HepG2 (cell line): ENCODE measurements around the gene IL17RB. TPM values are rescaled to one million over a fixed set of nuclear protein-coding genes. Genes with fewer than 3 reads are reported as not detected.

Experiments used
- ARNT ChIP-seq: fragments of 450-650 bp; IDR thresholded peaks from 2 replicates; pipeline ENCODE4 v1.6.1; 2017
- ELF1 ChIP-seq: sonication (generic); formaldehyde crosslinking; IDR thresholded peaks from 2 replicates; pipeline ENCODE4 v1.4.0; 2020; ENCODE audit warnings: missing genetic modification reagents
- GATA4 ChIP-seq: sonication (generic); IDR thresholded peaks from 2 replicates; pipeline ENCODE4 v1.6.1; 2016; ENCODE audit warnings: antibody characterized with exemption, low read depth, borderline replicate concordance
- ISX ChIP-seq: sonication (generic); formaldehyde crosslinking; conservative IDR thresholded peaks from 2 replicates; pipeline ENCODE4 v1.5.0; 2020; ENCODE audit warnings: missing genetic modification reagents
- NCOA5 ChIP-seq: sonication (generic); formaldehyde crosslinking; IDR thresholded peaks from 2 replicates; pipeline ENCODE4 v1.4.0; 2020; ENCODE audit warnings: missing genetic modification reagents
- PRMT3 ChIP-seq: sonication (generic); formaldehyde crosslinking; IDR thresholded peaks from 2 replicates; pipeline ENCODE4 v1.8.1; 2022; ENCODE audit warnings: low read depth, mild to moderate bottlenecking, moderate library complexity, missing genetic modification reagents, borderline replicate concordance
- TARDBP ChIP-seq: sonication (generic); formaldehyde crosslinking; IDR thresholded peaks from 2 replicates; pipeline ENCODE4 v1.8.0; 2022; ENCODE audit warnings: mild to moderate bottlenecking, missing genetic modification reagents
- ZBTB1 ChIP-seq: sonication (generic); formaldehyde crosslinking; IDR thresholded peaks from 2 replicates; pipeline ENCODE4 v1.4.0; 2020; ENCODE audit warnings: missing genetic modification reagents, borderline replicate concordance
- ZNF607 ChIP-seq: sonication (generic); formaldehyde crosslinking; IDR thresholded peaks from 2 replicates; pipeline ENCODE4 v1.5.1; 2020; ENCODE audit warnings: missing genetic modification reagents, mild to moderate bottlenecking, borderline replicate concordance
- ZNF7 ChIP-seq: IDR thresholded peaks from 2 replicates; pipeline ENCODE4 v1.6.1; 2016; ENCODE audit warnings: missing biosample characterization, missing genetic modification reagents
- ZNF772 ChIP-seq: sonication (generic); formaldehyde crosslinking; IDR thresholded peaks from 2 replicates; pipeline ENCODE4 v1.5.0; 2020; ENCODE audit warnings: mild to moderate bottlenecking, missing genetic modification reagents
- ZSCAN22 ChIP-seq: sonication (generic); formaldehyde crosslinking; IDR thresholded peaks from 2 replicates; pipeline ENCODE4 v1.4.0; 2020; ENCODE audit warnings: mild to moderate bottlenecking, missing genetic modification reagents
- polyA plus RNA-seq, 8 experiments: library from polyadenylated mRNA; depleted of rRNA in 3 of 8; stranded (reverse) in 7 of 8; unstranded in 1 of 8; fragments of >200 nt; fragmentation: Illumina TruSeq in 4 of 8; extraction: Trizol in 4 of 8; gene quantifications; 2 replicates each; pipeline versions ENCODE4 v1.2.1 to v1.2.3, GENCODE V29; 2011 to 2016; ENCODE audit warnings: low read depth in 4 of 8, missing spikeins in 1 of 8, mixed read lengths in 1 of 8; ENCODE audit not compliant: insufficient read depth in 1 of 8
- total RNA-seq, 5 experiments: library from RNA; depleted of rRNA; stranded (reverse); fragments of >200 nt; fragmentation: Illumina TruSeq; extraction: Trizol; gene quantifications; 2 replicates each; pipeline ENCODE4 v1.2.3, GENCODE V29; 2016; ENCODE audit warnings: low read depth in 1 of 5
- TF ChIP-seq, protein P1 (sequence below), 2 experiments: sonication (generic) in 1 of 2; formaldehyde crosslinking in 1 of 2; IDR thresholded peaks; 2 replicates each; pipeline versions ENCODE4 v1.4.0 to v1.6.1; 2016 to 2020; ENCODE audit warnings: borderline replicate concordance in 1 of 2, low read depth in 1 of 2, mild to moderate bottlenecking in 1 of 2, missing genetic modification reagents in 1 of 2
- TF ChIP-seq, protein P2 (sequence below): sonication (generic); formaldehyde crosslinking; IDR thresholded peaks from 2 replicates; pipeline ENCODE4 v1.8.0; 2022; ENCODE audit warnings: missing genetic modification reagents, low read depth, mild to moderate bottlenecking, borderline replicate concordance
- TF ChIP-seq, protein P3 (sequence below): sonication (generic); formaldehyde crosslinking; IDR thresholded peaks from 2 replicates; pipeline ENCODE4 v1.4.0; 2020; ENCODE audit warnings: mild to moderate bottlenecking, missing genetic modification reagents

The IL17RB gene
- total and polyA plus RNA-seq, 2 of the 13 experiments (the other 11 are each of a cell fraction or from before 2014, with no cell fraction given), result 130 to 190 TPM

DNA sequence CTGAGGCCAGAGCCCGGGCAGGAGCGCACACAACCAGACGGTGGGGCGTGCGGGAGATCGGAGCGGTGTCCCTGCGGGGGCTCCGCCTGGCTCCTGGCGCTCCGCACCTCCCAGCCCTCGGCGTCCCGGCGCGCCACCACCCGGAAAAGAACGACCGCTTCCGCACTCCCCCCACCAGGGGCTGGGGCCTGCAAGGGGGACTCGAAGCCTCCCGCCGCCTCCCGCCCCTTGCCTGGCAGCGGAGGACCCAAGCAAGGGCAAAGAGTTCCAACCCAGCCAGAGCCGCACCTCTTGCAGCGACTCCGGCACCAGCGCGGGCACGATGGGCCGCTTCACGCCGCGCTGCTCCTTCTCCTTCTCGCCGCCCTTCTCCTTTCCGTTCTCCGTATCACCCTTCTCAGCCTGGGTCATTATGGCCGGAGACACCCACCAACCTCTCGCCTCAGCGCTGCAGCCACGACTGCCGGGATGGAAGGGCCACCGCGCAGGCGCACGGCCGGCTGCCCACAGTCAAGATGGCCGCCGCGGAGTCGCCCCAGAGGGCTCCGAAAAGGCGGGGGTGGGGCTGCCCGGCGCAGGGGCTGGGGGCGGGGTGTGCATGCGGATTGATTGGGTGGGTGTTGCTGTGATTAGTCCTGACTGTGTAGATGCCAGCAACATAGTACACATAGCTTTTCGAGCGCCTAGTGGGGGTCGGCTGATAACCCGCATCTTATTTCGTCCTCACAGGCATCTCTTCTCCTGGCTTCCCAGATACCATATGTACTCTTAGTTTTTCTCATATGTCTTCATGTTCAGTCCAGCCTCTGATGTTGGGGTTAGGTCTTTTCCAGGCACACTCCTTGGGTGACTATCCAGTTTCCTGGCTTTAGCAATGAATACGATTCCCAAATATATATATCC lies 35.6 kb downstream of the IL17RB start, which contains the start of gene ACTR8 (continued):
- TF ChIP-seq ZBTB1 (CRISPR knock-in tag) (peak; percentile 60; the same call in 1 of the 2 replicates), NCOA5 (CRISPR knock-in tag) (no peak), ISX (CRISPR knock-in tag) (no peak), PRMT3 (CRISPR knock-in tag) (0 out of 2 replicates have a peak, but pooled peaks have one; percentile 31), GATA4 (peak; percentile 71), TARDBP (CRISPR knock-in tag) (peak; percentile 92), ARNT (no peak), ZSCAN22 (CRISPR knock-in tag) (no peak), ZNF772 (peak; percentile 81), ZNF7 (no peak), ELF1 (peak; percentile 95), ZNF607 (CRISPR knock-in tag) (peak; percentile 88; the same call in 1 of the 2 replicates)
- TF ChIP-seq, protein P1, sequence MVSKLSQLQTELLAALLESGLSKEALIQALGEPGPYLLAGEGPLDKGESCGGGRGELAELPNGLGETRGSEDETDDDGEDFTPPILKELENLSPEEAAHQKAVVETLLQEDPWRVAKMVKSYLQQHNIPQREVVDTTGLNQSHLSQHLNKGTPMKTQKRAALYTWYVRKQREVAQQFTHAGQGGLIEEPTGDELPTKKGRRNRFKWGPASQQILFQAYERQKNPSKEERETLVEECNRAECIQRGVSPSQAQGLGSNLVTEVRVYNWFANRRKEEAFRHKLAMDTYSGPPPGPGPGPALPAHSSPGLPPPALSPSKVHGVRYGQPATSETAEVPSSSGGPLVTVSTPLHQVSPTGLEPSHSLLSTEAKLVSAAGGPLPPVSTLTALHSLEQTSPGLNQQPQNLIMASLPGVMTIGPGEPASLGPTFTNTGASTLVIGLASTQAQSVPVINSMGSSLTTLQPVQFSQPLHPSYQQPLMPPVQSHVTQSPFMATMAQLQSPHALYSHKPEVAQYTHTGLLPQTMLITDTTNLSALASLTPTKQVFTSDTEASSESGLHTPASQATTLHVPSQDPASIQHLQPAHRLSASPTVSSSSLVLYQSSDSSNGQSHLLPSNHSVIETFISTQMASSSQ (IDR thresholded peaks at IDR 0.05; ENCODE audit: low read depth), result no peak
- TF ChIP-seq, protein P1 (CRISPR knock-in tag; IDR thresholded peaks at IDR 0.05; ENCODE audit: borderline replicate concordance), result peak; percentile 28; the same call in 1 of the 2 replicates
- TF ChIP-seq, protein P2, sequence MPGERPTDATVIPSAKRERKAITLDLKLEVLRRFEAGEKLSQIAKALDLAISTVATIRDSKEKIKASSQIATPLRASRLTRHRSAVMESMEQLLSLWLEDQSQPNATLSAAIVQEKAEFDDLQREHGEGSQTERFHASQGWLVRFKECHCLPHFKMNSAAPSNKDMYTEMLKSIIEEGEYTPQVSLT (CRISPR knock-in tag), result no peak
- TF ChIP-seq, protein P3, sequence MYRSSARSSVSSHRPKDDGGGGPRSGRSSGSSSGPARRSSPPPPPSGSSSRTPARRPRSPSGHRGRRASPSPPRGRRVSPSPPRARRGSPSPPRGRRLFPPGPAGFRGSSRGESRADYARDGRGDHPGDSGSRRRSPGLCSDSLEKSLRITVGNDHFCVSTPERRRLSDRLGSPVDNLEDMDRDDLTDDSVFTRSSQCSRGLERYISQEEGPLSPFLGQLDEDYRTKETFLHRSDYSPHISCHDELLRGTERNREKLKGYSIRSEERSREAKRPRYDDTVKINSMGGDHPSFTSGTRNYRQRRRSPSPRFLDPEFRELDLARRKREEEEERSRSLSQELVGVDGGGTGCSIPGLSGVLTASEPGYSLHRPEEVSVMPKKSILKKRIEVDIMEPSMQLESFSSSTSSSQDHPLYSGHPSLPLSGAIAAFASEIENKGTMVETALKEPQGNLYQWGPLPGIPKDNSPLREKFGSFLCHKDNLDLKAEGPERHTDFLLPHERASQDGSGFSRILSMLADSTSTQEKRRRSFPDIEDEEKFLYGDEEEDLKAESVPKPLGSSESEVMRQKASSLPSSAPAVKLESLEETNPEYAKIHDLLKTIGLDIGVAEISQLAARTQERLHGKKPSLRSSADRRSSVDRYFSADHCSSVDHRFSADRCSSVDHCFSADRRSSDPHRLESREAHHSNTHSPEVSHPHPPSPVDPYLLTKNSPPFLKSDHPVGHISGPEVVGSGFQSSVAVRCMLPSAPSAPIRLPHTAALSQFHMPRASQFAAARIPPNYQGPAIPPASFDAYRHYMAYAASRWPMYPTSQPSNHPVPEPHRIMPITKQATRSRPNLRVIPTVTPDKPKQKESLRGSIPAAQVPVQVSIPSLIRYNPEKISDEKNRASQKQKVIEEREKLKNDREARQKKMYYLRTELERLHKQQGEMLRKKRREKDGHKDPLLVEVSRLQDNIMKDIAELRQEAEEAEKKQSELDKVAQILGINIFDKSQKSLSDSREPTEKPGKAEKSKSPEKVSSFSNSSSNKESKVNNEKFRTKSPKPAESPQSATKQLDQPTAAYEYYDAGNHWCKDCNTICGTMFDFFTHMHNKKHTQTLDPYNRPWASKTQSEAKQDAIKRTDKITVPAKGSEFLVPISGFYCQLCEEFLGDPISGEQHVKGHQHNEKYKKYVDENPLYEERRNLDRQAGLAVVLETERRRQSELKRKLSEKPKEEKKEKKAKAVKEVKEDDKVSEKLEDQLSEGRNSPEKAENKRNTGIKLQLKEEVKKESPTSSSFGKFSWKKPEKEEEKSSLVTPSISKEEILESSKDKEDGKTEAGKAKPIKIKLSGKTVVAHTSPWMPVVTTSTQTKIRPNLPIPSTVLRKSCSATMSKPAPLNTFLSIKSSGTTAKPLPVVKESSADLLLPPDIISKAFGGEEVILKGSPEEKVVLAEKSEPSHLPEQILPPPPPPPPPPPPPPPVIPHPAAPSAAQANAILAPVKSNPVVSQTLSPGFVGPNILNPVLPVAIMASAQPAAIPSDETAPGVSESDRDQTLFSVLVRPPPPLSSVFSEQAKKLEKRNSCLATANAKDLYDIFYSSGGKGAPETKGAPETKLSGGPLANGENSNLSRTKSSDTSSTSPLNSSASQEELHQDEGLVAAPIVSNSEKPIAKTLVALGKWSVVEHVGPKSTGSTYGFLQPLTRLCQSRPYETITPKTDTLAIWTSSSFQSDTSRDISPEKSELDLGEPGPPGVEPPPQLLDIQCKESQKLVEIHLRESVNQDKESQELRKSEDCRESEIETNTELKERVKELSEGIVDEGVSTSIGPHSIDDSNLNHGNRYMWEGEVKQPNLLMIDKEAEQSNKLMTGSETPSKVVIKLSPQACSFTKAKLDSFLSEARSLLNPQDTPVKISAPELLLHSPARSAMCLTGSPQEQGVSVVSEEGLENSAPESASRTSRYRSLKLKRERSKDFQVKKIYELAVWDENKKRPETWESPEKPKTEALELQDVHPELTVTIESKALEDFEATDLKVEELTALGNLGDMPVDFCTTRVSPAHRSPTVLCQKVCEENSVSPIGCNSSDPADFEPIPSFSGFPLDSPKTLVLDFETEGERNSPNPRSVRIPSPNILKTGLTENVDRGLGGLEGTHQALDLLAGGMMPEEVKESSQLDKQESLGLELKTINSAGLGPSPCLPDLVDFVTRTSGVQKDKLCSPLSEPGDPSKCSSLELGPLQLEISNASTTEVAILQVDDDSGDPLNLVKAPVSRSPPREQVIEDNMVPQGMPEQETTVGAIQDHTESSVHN (CRISPR knock-in tag), result no peak; the same call in 1 of the 2 replicates
